HG03139 (cell line): ENCODE measurements around the gene TMEM266.

ENCODE experiments used
- ATAC-seq: cut with Tn5 transposase; IDR thresholded peaks from one replicate; pipeline ENCODE4 v1.9.1; 2021; ENCODE audit not compliant: unreplicated experiment

TMEM266 gene

DNA sequence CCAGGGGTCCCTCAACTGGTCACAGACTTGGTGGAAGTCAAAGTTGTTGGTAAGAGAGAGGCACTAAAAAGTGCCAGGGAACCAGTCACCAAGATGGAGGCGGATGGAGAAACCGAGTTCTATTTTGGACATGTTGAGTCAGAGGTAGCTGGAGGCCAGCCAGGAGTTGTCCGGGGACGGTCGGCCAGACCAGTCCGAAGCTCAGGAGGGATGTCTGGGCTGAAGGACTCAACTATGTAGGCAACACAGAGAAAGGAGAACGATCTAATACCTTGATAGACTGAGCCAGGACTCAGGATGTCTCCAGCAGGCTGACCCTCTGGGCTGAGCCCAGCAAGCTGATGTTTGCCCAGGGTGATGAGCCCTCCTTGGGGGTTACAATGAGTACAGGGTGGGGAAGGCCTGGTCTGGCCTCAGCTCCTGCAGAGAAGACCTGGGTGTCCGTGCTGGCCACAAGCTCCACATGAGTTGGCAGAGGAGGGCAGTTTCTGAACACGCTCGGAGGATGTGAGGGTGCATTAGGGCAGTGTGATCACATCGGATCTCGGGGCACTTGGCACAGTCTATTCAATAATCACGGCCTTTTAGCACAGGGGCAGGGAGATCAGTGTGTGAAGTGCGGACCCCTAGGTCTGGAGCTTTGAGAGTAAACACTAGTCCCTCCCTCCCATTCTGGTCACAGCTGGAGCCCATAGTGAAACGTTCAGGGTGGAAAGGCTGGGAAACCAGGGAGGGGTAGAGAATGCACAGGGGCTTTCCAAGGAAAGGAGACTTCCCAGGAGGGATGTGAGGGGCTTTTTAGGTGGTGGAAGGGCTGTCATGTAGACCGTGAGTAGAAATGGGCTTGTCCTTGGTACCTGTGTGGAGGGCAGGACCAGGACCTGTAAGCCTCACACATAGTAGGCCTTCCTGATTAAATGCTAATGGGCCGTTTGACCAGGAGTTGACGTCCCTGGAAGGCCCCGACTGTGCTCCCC is 139.6 kb downstream of the TMEM266 start:
- no peak for ATAC-seq

DNA sequence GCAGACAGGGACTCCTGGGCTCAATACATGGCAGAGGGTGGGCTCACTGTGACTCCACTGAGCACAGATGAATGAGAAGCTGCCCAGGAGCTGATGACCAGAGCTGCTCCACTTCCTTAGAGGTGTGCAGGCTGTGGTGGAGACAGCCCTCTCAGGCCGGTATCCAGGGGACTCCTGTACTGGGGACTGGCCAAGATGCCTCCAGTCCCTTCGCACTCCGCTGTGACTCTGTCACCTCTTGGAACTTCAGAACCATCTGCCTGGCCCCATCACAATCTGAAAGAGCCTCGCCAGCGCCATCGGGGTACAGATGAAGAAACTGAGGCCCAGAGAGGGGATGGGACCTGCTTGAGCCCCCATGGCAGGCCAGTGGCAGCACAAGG is 140.3 kb downstream of the TMEM266 start:
- no peak for ATAC-seq

DNA sequence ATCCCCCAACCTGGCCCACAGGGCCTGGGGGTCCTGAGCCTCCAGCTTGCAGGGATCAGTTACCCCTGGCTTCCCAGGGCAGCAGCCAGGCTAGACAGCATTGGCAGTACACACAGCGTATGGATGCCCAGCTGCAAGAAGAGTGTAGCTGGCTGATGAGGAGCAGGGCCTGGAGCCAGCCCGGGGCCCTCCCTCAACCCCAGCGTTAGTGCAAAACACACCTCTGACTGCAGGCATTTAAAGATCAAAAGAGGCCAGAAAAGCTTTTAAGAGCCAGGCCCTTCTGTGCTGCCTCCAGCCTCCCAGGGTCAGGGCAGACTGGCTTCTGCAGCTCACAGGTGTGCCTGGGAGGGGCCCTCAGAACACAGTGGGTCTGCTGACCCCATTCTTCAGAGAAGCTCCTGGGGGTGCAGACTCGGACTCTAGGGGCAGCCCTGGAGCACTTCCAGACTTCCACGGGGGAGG is 140.9 kb downstream of the TMEM266 start:
- ATAC-seq, result no peak

DNA sequence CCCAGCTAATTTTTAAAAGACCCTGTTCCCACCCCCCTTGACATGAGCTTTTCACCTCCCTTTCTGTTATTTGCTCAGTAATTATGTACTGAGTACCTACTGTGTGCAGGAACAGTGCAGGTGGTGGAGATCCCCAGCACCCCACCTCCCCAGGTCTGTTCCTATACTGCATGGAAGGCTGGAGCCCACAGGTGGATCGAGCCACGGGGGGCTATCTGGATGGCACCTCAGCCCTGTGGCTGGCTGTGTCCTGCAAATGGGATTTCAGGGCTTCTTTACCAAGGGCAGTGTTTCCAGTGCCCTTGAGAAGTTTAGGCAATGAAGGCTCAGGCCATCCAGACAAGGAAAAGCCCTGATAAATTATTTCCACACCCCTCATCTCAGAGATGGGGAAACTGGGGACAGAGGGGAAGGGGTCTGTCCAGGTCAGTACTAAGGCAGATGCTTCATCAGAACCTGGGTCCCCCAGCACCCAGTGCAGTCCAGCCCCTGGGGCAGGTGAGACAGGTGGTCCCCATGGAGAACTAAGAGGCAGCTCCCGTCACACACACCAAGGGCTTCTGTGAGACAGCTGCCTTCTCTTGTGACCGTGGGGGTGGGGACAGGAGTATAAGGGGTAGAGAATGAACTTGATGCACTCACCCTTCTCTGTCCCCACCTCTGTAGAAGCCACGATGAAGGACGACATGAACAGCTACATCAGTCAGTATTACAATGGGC is 141.9 kb downstream of the TMEM266 start:
- no peak for ATAC-seq

DNA sequence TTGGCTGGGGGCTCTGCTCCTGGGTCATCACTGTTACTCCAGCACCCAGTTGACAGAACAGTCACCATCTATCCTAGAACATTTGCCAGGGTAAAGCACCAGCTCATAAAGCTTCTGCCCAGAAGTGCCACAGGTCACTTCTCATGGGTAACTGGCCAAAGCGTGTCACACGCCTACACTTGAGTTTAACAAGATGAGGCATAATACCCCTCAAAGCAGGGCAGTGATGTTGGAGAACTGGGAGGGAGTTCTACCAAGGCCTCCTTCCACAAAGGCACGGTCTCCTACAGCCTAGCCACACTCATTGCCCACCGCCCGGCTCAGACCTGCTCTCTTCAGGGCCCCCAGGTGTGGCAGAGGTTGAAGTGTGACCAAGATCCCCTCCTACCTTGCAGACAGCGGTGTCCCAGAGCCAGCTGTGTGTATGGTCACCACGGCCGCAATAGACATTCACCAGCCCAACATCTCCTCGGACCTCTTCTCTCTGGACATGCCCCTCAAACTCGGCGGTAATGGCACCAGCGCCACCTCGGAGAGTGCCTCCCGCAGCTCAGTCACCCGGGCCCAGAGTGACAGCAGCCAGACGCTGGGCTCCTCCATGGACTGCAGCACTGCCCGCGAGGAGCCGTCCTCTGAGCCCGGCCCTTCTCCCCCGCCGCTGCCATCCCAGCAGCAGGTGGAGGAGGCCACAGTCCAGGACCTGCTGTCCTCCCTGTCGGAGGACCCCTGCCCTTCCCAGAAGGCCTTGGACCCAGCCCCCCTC is 143.7 kb downstream of the TMEM266 start:
- no peak for ATAC-seq

DNA sequence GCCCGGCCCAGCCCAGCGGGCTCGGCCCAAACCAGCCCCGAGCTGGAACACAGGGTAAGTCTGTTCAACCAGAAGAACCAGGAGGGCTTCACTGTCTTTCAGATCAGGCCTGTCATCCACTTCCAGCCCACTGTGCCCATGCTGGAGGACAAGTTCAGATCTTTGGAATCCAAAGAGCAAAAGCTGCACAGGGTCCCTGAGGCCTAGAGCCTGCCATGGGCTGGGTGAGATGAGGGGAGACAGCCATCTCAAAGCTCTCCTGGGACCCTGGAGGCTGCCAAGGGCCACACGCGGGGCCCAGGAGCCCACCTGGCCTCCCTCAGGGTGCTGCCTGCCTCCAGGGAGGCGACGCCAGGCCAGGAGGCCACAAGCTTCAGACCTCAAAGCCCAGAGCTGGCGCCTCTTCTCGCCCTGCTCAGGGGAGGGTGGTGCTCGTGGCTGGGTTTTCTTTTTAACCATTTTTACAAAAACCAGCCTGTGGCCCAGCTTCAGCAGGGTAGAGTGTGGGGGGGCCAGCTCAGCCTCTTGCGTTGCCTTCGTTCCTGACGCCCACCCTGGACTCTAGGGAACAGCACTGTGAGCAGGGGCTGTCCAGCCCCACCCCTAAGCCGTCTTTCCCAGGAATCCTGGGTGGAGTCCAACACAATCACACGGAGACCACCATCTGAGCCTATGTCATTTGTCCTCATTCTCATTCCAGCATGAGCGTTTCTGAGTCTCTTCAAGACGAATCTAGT is 144.5 kb downstream of the TMEM266 start:
- no peak for ATAC-seq

DNA sequence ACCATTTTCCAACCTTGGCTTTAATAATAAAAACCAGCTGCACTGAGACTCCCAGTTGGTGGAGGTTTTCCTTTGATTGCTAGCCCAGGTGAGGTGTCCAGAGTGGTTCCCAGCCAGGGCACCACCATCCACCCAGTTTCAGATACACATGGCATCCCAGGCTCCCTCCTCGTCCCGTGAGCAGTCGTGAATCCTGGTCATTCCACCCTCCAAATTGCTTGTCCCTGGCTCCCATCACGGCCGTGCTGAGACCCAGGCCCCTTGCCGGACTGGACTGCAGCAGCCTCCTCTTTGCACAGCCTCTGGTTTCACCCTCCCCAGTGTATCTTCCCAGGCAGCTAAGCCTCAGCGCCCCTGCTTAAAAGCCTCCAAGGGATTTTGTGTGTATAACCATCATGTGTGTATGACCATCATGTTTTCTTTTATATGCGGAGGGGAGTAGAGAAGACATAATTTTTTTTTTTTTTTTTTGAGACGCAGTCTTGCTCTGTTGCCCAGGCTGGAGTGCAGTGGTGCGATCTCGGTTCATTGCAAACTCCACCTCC is 145.2 kb downstream of the TMEM266 start:
- no peak for ATAC-seq

DNA sequence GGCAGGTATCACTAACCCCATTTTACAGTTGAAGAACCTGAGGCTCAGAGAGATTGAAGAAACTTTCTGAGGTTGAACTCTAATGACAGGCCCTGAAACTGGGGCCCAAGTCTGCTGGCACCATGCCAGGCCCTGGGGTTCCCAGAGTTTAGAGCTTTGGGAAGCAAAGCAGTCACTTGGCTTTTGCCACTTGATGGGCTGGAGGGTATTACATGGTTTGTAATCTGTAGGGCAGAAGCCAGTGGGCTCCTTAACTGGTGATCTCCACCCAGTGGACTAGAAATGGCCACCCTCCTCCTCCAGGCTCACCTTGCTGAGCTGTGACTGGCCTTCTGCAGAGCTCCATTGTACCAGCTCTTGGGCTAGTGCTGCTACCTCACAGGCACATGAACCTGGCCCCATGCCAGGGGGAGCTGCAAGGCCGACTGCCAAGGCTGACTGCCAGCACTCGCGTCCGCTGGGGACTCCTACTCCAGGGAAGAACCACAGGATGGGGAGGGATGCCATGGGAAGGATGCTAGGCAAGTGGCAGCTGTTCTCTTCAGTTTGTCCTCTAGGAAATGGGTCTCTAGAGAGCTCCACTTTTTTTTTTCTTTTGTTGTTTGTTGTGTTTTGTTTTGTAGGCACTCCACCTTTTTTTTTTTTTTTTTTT is 146.7 kb downstream of the TMEM266 start:
- no peak for ATAC-seq

DNA sequence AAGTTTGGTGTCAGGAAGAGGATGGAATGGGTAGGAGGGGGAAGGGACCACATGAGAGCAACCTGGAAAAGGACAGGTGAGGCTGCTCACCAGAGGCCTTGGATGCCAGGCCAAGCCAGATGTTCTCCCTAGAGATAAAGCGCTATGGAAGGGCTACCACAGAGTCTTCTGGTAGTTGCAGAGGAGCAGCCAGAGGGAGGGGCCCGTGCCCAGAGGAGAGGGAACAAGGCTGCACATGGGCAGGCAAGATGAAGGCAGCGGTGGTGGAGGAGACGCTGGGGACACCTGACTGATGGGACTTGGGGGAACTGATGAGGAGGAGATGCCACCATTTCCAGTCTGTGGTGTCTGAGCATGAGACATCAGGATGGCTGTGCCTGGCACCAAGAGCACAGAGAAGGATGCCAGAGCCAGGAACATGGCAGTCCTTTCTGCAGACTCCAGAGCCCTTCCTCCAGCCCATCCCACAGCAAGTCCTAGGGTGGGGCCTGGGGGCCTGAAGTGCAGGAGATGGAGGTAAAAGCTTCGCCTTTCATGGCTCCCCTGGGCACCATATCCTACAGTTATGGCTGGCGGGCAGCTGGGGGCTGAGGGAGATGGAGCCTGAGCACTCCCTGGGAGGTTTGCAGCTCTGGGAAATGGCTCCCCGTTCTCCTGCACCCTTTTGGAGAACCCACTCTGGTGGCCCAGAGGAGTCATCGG is 148.4 kb downstream of the TMEM266 start:
- no peak for ATAC-seq

DNA sequence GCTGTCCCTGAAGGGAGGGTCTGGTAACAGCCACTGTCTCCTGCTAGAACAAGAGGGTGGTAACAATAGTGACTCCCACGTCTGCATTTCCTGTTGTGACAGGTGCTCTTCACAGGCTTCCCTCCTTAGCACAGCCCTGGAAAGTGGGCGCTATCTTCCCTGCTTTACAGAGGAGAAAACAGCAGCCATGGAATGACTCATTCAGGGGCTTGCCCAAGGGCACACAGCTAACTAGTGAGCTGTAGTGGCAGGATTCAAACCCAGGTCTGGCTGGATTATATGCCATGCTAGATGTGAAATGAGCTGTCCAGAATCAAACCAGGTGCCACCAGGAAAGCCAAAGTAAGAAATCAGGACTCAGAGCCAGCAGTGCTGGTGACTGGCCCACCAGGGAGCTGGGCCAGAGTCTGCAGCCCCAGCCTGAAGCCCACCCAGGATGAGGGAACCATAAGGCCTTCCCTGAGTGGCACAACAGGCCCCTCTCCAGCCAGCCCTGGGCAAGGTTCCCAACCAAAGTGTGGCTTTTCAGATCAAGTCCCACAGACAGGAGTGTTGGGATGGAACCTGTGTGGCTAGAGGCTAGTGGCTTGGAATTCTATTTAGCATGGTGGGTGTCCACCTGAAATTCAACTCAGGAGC is 149.1 kb downstream of the TMEM266 start:
- ATAC-seq, result no peak

DNA sequence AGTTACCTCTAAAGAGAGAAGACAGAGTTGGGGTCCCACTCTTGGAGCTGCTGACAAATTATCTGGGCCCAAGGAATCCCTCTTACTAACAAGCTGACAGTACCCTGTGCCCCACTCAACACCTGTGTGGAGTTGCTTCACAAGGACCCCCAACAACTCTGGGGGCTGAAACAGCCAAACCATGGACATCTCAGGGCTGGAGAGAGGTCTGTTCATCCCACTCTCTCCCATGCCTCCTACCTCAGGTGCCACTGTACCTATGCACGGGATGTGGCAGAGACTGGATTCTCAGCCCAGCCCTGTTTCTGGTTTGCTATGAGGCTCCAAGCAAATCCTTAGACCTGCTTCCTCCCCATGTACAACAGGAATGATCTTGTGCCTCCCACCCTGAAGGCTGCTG is 149.7 kb downstream of the TMEM266 start:
- no peak for ATAC-seq

DNA sequence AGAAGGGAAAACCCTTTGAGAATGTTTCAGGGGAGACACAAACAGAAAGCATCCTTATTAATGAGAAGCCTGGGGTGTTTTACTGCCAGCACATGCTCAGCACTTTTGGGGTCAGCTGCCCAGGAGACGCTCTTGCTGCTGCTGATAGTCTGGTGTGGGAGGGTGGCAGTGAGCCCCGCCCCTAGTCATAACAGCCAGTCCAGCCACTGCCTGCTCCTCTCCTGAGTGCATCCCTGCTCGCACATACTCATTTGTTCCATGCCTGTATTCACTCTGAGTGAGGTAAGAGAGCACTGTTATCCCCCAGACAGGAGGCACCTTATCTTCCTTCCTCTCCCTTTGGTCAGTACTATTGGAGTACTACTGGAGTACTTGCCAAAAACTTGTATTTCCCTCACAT is 150.2 kb downstream of the TMEM266 start:
- ATAC-seq, result no peak

DNA sequence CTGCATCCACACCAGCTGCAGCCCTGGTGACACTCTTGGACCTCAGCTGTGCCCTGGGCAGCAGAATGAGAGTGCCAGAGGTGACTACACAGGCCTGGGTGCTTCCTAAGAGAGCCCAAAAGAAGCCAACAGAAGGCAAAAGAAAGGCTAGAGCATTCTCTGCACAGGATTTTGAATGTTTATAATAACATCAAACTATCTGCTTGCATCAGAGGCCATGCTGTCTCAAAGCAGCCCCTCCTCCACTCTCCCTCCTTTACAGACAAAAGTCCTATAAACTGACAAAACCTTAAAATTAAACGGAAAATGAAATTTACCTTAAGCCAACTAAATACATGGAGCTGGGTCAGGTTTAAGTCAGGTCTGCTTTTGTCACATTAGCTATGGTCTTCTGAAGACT is 155.8 kb downstream of the TMEM266 start:
- no peak for ATAC-seq

DNA sequence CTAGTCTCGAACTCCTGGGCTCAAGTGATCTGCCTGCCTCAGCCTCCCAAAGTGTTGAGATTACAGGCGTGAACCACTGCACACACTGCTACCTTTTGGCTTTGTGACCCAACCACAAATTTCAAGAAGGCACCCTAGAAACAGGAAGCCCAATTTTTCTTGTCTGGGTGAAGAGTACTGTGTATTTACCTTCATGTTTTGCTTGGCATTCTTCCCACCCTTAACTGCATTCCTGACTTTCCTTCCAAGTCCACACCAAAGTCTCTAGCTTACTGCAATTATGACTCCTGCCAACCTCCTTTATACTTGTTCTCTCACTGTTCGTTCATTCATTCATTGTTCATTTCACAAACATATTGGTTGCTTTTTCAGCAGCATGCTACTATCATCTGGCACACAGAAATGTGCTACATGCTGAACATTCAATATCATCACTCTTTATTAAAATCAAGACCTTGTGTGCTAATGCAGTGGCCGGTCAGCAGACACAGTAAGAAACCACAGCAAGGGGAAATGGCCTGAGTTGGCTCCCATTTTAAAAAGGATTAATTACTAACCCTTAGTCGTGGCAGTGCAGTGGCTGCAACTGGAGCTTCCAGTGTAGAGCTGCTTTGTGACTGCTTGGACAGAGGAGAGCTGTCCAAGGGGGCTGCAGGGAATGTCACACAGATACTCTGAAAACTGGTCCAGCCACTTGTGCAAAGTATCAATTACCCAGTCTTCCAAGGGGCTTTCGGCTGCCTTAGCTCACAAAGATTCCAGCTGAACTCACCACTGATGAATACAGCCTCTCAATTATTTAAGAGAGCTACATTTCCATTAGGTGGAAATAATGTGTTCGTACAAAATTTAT is 157.5 kb downstream of the TMEM266 start:
- ATAC-seq, result no peak

DNA sequence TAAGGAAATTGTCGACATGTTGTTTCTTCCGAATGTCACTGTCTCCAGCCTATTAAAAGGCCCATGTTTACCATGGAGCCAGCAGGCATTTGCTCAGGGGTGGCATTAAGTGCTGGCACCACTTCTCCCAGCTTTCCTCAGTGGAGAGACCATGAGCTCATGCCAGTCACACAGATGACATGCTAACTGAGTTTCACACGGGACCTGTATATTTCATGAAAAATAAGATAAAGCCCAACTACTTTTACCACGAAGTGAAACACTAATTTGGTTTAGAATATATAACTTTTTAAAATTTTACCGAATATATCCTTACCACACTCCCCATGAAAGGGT is 158.1 kb downstream of the TMEM266 start:
- ATAC-seq, result no peak

DNA sequence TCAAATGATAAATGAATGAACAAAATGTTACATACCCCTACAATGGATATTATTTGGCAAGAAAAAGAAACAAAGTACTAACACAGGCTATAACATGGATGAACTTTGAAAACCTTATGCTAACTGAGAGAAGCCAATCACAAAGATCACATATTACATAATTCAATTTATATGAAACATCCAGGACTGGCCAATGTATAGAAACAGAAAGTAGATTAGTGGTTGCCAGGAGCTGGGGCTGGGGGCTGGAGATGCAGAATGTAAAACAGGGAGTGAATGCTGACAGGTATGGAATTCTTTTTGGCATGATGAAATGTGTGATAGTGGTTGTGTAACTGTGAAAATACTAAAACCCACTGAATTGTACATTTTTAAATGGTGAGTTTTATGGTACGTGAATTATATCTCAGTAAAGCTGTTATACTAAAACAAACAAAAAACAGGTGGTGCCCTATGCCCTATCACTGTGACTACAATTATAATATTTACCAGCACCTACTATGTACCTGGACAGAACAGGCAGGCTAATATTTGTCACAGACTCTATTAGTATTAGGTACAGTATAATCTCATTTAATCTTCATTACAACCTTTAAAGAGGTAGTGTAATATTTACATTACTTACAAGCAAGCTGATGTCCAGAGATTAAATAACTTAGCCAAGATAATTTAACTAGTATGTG is 161.4 kb downstream of the TMEM266 start:
- no peak for ATAC-seq

DNA sequence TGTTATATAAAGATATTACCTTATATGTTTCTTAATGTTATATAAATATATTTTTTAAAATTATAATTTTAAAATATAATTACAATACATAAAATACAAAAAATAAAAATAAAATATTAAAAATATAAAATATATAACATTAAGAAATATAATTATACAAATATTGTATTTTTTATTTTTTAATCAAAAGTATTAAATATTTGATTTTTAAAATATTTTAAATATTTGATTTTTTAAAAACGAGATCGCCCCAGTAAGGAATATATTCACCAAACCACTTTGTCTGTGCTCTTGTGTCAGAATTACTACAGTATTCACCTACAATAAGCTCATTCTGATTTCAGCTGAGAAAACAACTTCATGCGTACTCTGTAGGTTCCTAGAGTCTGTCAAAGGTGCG is 162.4 kb downstream of the TMEM266 start:
- no peak for ATAC-seq
